ENCODE results near the gene PTPRM.

The PTPRM gene

GRCh38 chr18:8208716-8209115, 641.6 kb downstream of the PTPRM start:
- DNase-seq = no peak

GRCh38 chr18:8212896-8213780, 646.0 kb downstream of the PTPRM start:
- no peak for DNase-seq

GRCh38 chr18:8215741-8216140, 648.6 kb downstream of the PTPRM start:
- no peak for DNase-seq

- DNase-seq = no peak
These were observed 650.0 kb downstream of the PTPRM start for GRCh38 chr18:8217051-8217564.

- DNase-seq = no peak
These were observed 651.1 kb downstream of the PTPRM start for GRCh38 chr18:8218197-8218596.

GRCh38 chr18:8221452-8221851, 654.3 kb downstream of the PTPRM start:
- DNase-seq = no peak

- DNase-seq = no peak
These were observed 657.5 kb downstream of the PTPRM start for GRCh38 chr18:8224576-8224975.

GRCh38 chr18:8229040-8229439, 661.9 kb downstream of the PTPRM start:
- DNase-seq = no peak

GRCh38 chr18:8229787-8230186, 662.7 kb downstream of the PTPRM start:
- no peak for DNase-seq

GRCh38 chr18:8231316-8231715, 664.2 kb downstream of the PTPRM start:
- DNase-seq = no peak

- DNase-seq = no peak
These were observed 665.7 kb downstream of the PTPRM start for GRCh38 chr18:8232791-8233190.

GRCh38 chr18:8235894-8236293, 668.8 kb downstream of the PTPRM start:
- DNase-seq = no peak

GRCh38 chr18:8238507-8238906, 671.4 kb downstream of the PTPRM start:
- no peak for DNase-seq

GRCh38 chr18:8241731-8242130, 674.6 kb downstream of the PTPRM start:
- no peak for DNase-seq

- no peak for DNase-seq
These were observed 675.1 kb downstream of the PTPRM start for GRCh38 chr18:8242151-8242696.

- no peak for DNase-seq
These were observed 680.6 kb downstream of the PTPRM start for GRCh38 chr18:8247700-8248099.

- DNase-seq = no peak
These were observed 681.5 kb downstream of the PTPRM start for GRCh38 chr18:8248576-8248975.

- DNase-seq = no peak
These were observed 682.7 kb downstream of the PTPRM start for GRCh38 chr18:8249811-8250210.

- no peak for DNase-seq
These were observed 685.3 kb downstream of the PTPRM start for GRCh38 chr18:8252371-8252770.

- no peak for DNase-seq
These were observed 686.8 kb downstream of the PTPRM start for GRCh38 chr18:8253944-8254343.

- no peak for DNase-seq
These were observed 687.5 kb downstream of the PTPRM start for GRCh38 chr18:8254654-8255053.

GRCh38 chr18:8257851-8258434, 690.8 kb downstream of the PTPRM start:
- DNase-seq = no peak

GRCh38 chr18:8260319-8260718, 693.2 kb downstream of the PTPRM start:
- DNase-seq = no peak

- DNase-seq = no peak
These were observed 693.7 kb downstream of the PTPRM start for GRCh38 chr18:8260827-8261226.

Measured in activated CD4-positive, CD25-positive, alpha-beta regulatory T cell treated with anti-CD3 and anti-CD28 coated beads, Interleukin-2, amount 50 U/mL, for 72 hours (primary cell).